LHCN-M2 (cell line): ENCODE measurements around the gene TSHZ2. TPM values are rescaled to one million over a fixed set of nuclear protein-coding genes. Genes with fewer than 3 reads are reported as not detected.
A peak's percentile ranks its signal among the peaks of the same experiment; 100 is the strongest.
"Not testable (repeated sequence)": the region's sequence is repeated elsewhere in the genome, so short reads cannot be mapped to it uniquely, and the experiment has no call there.

Experiments used
- DNase-seq: peaks from one replicate; pipeline ENCODE4 v3.0.0-alpha.2; 2012; ENCODE audit warnings: low read depth
- total RNA-seq: library from RNA; depleted of rRNA; stranded (reverse); fragments of >200 nt; gene quantifications from 2 replicates; pipeline ENCODE4 v1.2.3, GENCODE V29; 2014

TSHZ2 gene
- total RNA-seq, 1 experiment from 2014 or later = not detected

DNA sequence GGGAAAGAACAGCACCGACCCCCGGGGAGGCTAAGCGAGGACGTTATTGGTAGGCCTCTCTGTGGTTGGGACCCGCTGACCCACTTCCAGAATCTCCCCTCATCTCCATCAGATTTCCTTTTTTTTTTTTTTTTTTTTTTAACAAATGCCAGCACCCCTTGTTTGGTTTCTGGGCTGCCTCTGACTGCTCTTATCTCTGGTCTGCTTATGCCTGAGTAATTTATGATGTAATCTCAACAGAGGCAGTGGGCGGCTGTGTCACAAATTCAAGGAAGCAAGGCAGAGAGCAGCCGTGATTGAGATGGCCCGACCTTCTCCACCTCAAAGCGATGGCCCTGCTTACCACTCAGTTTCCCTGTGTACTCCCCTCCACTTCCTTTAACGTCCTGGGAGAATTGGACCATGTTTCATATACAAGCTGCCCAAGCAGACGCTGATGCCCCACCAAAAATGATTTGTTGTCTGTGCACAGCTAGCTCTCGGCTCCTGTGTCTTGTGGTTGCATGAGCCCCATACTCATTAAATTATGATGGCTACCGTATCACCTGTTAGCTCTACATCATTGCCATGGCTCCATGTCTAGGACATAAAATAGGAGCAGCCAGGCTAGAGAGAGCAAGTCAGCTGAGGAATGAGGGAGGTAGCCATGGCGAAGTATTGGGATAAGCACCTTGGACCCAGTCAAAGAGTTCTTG is 523.4 kb downstream of the TSHZ2 start:
- no peak for DNase-seq

DNA sequence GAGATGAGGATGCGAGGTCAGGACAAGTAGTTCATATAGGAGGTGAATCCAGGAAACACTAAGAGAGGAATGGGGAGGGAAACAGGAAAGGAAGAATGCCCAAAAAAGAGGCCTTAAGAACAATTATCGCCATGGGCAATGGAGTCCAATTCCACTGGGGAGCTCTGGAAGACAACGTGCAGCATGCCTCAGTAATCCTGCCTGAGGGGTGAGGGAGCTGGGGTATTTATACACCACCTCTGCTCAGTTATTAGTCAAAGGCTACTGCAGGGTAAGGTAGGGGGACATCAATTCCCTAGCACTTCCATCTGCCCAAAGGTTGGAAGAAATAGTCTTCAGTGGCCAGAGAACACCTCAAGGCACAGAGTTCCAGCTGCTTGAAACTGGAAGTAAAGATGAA is 525.1 kb downstream of the TSHZ2 start:
- no peak for DNase-seq

DNA sequence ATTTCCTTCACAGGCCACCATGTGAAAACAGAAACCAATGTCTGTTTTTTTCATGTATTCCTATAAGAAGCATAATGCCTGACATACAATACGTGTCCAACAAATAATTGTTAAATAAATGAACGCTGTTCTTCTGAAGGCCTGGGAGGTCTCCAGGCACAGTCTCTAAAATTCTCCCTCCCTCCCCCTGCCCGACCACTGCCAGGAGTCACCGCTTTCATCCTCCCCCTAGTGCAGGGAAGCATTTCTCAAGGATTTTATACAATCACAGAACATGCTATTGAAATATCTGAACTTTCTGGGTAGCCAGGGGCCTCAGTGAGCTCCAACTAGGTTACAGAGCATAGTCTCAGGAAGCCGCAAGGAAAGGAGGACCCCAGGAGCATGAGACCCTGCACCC is 526.2 kb downstream of the TSHZ2 start:
- no peak for DNase-seq

GRCh38 chr20:53500651-53501050 is 528.5 kb downstream of the TSHZ2 start:
- no peak for DNase-seq

DNA sequence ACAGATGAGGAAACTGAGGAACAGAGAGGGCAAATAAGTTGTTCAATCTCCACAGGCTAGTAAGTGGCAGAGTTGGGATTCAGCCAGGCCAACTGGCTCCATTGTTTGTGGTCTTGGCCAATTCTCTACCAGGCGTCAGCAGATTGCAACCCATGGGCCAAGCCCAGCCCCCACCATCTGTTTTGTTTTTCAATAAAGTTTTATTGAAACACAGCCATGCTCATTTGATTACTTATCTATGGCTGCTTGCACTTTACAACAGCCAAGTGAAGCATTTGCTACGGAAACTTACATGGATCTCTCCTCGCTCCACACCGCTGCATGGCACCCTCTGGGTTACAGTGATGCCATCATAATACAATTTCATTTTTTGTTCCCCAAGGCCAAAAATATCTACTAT is 530.7 kb downstream of the TSHZ2 start:
- DNase-seq = no peak

DNA sequence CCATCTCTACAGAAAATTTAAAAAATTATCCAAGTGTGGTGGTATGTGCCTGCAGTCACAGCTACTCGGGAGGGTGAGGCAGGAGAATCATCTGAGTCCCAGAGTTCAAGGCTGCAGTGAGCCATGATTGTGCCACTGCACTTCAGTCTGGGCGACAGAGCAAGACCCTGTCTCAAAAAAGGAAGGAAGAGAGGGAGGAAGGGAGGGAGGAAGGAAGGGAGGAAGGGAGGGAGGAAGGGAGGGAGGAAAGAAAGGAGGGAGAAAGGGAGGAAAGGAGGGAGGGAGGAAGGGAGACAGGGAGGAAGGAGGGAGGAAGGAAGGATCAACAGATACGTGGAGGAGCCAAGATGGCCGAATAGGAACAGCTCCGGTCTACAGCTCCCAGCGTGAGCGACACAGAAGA is 531.4 kb downstream of the TSHZ2 start:
- DNase-seq = no peak

GRCh38 chr20:53504106-53504505 is 531.9 kb downstream of the TSHZ2 start:
- DNase-seq = not testable (repeated sequence)

DNA sequence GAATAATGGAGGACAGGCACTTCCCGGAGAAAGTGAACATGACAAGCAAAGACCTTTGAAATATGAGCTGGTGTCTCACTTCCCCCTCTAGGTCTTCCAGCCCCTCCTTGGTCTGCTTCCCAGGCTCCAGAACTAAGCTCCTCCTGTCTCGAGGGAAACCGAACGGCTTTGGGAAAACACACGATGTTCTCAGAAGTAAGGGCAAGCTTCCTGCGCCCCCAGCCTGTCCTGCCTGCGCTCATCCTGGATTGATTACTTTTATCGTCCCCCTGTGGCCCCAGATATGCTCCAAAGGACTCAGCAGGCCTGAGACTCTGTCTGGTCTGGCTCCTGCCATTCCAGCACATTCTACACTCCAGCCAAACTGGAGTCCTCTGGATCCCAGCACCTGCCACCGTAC is 538.1 kb downstream of the TSHZ2 start:
- no peak for DNase-seq

DNA sequence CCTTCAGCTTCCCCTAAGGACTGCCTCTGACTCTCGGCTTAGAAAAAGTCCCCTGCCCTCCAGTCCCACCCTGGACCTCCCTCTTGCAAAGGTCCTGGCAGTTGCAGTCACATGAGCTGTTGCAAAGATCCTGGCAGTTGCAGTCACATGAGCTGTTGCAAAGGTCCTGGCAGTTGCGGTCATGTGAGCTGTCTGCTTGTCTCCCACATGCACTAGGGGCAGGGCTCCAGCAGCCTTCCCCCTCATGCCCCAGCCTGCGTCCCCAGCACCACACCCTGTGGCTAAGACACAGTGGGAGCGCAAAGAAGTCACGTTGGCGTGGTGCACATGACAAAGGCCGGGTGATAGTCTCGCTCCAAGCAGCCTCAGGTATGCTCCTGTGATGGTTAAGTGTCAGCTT is 538.5 kb downstream of the TSHZ2 start:
- no peak for DNase-seq

DNA sequence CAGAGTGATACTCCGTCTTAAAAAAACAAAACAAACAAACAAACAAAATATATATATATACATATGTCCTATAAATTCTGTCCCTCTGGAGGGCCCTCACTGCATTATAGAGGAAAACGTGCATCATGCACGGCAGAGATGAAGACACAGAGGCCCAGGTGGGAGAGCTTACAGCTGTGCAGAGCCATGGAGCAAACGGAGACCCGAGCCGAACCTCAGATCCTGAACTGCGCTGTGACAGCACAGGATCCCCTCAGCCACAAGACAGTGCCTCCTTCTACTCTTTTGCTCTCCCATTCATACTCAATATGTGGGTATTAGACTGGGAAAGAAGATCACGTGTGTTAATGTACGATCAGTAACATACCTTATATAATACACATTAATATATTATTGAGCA is 539.9 kb downstream of the TSHZ2 start:
- DNase-seq = no peak

- DNase-seq = no peak
Measured at GRCh38 chr20:53513168-53513488, 541.0 kb downstream of the TSHZ2 start.

GRCh38 chr20:53513489-53514298 is 541.5 kb downstream of the TSHZ2 start:
- DNase-seq = no peak

- no peak for DNase-seq
Measured at GRCh38 chr20:53515749-53516148, 543.6 kb downstream of the TSHZ2 start.

DNA sequence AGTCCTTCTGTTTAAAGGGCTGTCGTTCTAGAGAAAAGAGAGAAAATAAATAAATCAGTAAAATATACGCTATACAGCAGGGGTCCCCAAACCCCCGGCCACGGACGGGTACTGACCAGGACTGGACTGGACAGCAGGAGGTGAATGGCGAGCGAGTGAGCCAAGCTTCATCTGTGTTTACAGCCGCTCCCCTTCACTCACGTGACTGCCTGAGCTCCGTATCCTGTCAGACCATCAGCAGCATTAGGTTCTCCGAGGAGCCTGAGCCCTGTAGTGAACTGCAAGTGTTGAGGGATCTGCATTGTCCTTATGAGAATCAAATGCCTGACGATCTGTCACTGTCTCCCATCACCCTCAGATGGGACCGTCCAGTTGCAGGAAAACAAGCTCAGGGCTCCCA is 545.0 kb downstream of the TSHZ2 start:
- DNase-seq = no peak

DNA sequence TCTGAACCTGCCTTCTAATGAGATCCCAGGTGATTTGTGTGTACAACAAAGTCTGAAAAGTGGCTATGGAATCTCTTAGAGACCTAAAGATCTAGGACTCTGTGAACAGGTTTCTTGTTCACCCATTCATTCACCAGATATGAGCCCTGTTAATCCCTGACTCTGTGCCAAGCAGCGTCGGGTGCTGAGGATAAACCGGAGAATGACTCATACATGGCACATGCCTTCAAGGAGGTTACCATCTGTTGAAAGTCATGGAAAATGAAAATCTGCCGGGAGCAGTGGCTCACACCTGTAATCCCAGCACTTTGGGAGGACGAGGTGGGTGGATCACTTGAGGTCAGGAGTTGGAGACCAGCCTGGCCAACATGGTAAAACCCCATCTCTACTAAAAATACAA is 549.3 kb downstream of the TSHZ2 start:
- DNase-seq = peak; percentile 52

DNA sequence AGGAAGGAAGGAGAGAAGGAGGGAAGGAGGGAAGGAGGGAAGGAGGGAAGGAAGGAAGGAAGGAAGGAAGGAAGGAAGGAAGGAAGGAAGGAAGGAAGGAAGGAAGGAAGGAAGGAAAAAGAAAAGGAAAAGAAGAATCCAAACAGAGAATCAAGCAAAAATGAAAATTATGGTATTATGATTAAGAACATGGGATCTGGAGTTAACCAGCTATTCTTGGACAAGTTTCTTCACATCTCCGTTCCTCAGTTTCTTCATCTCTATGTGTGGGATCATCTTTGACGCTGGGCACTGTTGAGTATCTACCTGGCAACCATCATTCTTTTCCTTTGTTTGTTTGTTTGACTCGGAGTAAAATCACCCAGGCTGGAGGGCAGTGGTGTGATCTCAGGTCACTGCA is 549.9 kb downstream of the TSHZ2 start:
- no peak for DNase-seq

- DNase-seq = no peak
Measured at GRCh38 chr20:53522696-53523095, 550.5 kb downstream of the TSHZ2 start.

DNA sequence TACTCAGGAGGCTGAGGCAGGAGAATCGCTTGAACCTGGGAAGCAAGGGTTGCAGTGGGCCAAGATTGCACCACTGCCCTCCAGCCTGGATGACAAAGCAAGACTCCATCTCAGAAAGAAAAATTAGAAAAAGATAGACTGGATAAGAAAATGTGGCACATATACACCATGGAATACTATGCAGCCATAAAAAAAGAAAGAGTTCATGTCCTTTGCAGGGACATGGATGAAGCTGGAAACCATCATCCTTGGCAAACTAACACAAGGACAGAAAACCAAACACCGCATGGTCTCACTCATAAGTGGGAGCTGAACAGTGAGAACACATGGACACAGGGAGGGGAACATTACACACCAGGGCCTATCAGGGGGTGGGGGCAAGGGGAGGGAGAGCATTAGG is 551.5 kb downstream of the TSHZ2 start:
- DNase-seq = not testable (repeated sequence)

GRCh38 chr20:53524589-53525312 is 552.6 kb downstream of the TSHZ2 start:
- DNase-seq = no peak

GRCh38 chr20:53527196-53527595 is 555.0 kb downstream of the TSHZ2 start:
- DNase-seq = no peak

GRCh38 chr20:53529658-53530057 is 557.5 kb downstream of the TSHZ2 start:
- DNase-seq = no peak

GRCh38 chr20:53530440-53530839 is 558.3 kb downstream of the TSHZ2 start:
- no peak for DNase-seq
